ENCODE results near the gene TPPP3. TPM values are rescaled to one million over a fixed set of nuclear protein-coding genes. Genes with fewer than 3 reads are reported as not detected.
A peak's percentile ranks its signal among the peaks of the same experiment; 100 is the strongest.
"Not testable (repeated sequence)": the region's sequence is repeated elsewhere in the genome, so short reads cannot be mapped to it uniquely, and the experiment has no call there.

Gene TPPP3
- total RNA-seq, 4 donors from 2014 or later, result 32.0 to 116 (median 41.3) TPM

DNA sequence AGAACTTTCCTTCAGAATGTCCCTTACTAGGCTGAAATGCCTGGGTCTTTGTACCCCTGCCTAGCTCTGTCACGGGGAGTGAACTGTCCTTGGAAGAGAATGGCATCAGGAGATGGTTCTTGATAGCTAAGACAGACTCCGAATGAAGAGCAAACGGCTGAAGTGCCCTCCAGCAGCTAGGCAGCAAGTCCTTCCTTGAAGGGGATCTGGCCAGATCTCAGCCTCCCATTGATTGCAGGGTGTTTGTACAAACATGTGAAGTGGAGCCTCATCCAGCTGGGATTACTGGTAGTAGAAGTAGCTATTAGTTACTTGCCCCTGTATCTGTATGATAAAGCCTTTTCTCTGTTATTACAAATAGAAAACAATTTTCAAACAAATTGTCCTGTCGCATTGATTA is 35.7 kb downstream of the TPPP3 start:
- 81% methylated on average over 3 of the region's 4 CpGs for WGBS
- intact Hi-C loops (cut with DNase I), result no loop called here

DNA sequence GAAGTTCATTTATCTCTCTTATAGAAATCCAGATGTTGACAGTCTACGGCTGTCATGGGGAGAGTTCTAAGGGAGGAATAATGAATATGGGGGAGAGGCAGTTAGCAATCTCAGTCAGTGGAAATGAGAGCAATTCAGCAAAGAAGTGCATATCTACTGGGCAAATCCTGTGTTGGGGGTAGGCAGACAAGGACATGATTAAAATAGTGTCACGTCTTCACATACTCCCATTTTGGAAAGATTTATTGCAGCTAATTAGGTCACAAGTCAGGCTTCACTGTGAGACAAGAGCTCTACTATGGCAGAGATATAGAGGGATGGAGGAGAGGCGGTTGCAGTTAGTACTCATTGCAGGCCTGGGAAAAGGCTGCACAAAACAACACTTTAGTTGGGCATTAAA is 36.9 kb downstream of the TPPP3 start:
- WGBS, result 77% methylated on average over 3 of the region's 3 CpGs
- no peaks in the 10 kb centered on the region for H3K36me3 ChIP-seq
- H3K27ac ChIP-seq (replicated peaks in 1 of 4), result no peak overlapping the region
- intact Hi-C loops (cut with DNase I), result no loop called here
- no peaks in the 10 kb centered on the region for H3K4me1 ChIP-seq
- no peaks in the 10 kb centered on the region for H3K9me3 ChIP-seq
- TF ChIP-seq, protein P1, sequence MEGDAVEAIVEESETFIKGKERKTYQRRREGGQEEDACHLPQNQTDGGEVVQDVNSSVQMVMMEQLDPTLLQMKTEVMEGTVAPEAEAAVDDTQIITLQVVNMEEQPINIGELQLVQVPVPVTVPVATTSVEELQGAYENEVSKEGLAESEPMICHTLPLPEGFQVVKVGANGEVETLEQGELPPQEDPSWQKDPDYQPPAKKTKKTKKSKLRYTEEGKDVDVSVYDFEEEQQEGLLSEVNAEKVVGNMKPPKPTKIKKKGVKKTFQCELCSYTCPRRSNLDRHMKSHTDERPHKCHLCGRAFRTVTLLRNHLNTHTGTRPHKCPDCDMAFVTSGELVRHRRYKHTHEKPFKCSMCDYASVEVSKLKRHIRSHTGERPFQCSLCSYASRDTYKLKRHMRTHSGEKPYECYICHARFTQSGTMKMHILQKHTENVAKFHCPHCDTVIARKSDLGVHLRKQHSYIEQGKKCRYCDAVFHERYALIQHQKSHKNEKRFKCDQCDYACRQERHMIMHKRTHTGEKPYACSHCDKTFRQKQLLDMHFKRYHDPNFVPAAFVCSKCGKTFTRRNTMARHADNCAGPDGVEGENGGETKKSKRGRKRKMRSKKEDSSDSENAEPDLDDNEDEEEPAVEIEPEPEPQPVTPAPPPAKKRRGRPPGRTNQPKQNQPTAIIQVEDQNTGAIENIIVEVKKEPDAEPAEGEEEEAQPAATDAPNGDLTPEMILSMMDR (IDR thresholded peaks at IDR 0.05), result no peak
- TF ChIP-seq POLR2A (IDR thresholded peaks at IDR 0.05; ENCODE audit: low read depth), result no peak
- no peak for TF ChIP-seq EP300 (IDR thresholded peaks at IDR 0.05)
- no peak for TF ChIP-seq POLR2AphosphoS5 (IDR thresholded peaks at IDR 0.05)
- no peak overlapping the region for H3K4me3 ChIP-seq
- DNase-seq (ENCODE audit: extremely low spot score), result peak; percentile 0
- H3K27me3 ChIP-seq, result no peaks in the 10 kb centered on the region

More for the DNA sequence above, 35.7 kb downstream of the TPPP3 start:
- TF ChIP-seq POLR2A (IDR thresholded peaks at IDR 0.05; ENCODE audit: low read depth), result no peak
- TF ChIP-seq, protein P1 (IDR thresholded peaks at IDR 0.05), result no peak
- TF ChIP-seq POLR2AphosphoS5 (IDR thresholded peaks at IDR 0.05), result no peak
- no peak for TF ChIP-seq EP300 (IDR thresholded peaks at IDR 0.05)
- Histone ChIP-seq H3K4me3 (no peak overlapping the region), H3K36me3 (no peaks in the 10 kb centered on the region), H3K4me1 (no peaks in the 10 kb centered on the region), H3K27ac (replicated peaks in 1 of 4) (no peak overlapping the region), H3K27me3 (no peaks in the 10 kb centered on the region), H3K9me3 (no peaks in the 10 kb centered on the region)
- DNase-seq (ENCODE audit: extremely low spot score), result peak; percentile 74

DNA sequence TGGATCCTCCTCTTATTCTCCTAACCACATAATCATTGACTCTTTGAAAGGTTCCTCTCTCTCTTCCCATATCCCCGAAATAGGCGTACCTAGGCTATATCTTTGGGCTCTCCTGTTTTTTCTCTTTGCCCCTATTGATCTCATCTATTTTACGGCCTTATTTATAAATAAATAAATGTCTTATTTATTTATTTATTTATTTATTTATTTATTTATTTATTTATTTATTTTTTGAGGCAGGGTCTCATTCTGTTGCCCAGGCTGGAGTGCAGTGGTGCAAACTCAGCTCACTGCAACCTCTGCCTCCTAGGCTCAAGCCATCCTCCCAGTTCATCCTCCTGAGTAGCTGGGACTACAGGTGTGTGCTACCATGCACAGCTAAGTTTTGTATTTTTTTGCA is 40.8 kb downstream of the TPPP3 start:
- 97% methylated on average over 3 of the region's 3 CpGs for WGBS
- H3K9me3 ChIP-seq; H3K36me3 ChIP-seq; H3K4me3 ChIP-seq; H3K27me3 ChIP-seq; H3K27ac ChIP-seq (replicated peaks in 1 of 4); intact Hi-C loops (cut with DNase I); H3K4me1 ChIP-seq: not testable (repeated sequence)
- DNase-seq (ENCODE audit: extremely low spot score), result peak; percentile 50

DNA sequence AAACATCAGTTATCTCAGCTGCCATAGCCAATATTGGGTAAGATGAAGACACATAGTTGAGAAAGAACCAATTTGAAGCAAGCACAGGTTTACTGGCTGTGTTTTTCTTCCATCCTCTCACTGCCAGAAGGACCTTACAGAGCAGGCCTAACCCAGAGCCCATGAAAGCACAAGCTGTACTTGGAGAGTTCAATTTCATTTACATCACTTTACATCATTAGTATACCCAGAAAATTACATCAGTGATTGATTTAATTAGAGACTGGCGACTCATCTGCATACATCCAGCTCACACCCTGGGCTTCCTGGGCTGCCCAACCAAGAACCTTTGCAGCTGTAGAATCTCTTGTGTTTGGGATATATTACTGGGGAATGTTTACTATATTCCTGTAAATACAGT is 43.0 kb downstream of the TPPP3 start:
- intact Hi-C loops (cut with DNase I), result no loop called here
- H3K4me3 ChIP-seq, result no peak overlapping the region
- 78% methylated on average over 1 of the region's 1 CpG for WGBS
- H3K27me3 ChIP-seq, result no peaks in the 10 kb centered on the region
- H3K36me3 ChIP-seq, result no peaks in the 10 kb centered on the region
- H3K27ac ChIP-seq (replicated peaks in 1 of 4), result no peak overlapping the region
- H3K4me1 ChIP-seq, result no peaks in the 10 kb centered on the region
- no peak for TF ChIP-seq POLR2AphosphoS5 (IDR thresholded peaks at IDR 0.05)
- TF ChIP-seq, protein P1 (IDR thresholded peaks at IDR 0.05), result no peak
- no peak for TF ChIP-seq POLR2A (IDR thresholded peaks at IDR 0.05; ENCODE audit: low read depth)
- no peak for TF ChIP-seq EP300 (IDR thresholded peaks at IDR 0.05)
- H3K9me3 ChIP-seq, result no peaks in the 10 kb centered on the region
- DNase-seq (ENCODE audit: extremely low spot score), result peak; percentile 29

DNA sequence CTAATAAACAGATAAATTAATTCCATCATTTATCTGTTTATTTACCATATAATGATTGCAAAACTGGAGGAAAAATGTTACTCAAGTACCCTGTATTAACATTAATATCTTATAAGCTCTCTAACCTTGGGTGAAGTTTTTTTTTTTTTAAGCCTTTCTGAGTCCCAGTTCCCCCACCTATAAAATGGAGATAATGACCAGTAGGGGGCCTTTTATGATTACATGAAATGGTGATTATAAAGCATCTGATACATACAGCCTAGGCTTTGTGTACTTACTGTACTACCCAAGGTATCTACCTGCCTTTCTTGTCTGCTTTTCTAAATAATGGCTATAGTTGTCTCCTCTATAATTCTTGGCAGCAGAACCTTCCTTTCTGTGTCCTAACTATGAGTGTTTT is 44.1 kb downstream of the TPPP3 start:
- no peak overlapping the region for H3K4me3 ChIP-seq
- H3K4me1 ChIP-seq, result no peaks in the 10 kb centered on the region
- TF ChIP-seq, protein P1 (IDR thresholded peaks at IDR 0.05), result peak; percentile 12 to 37 (median 25)
- no peak for TF ChIP-seq EP300 (IDR thresholded peaks at IDR 0.05)
- TF ChIP-seq POLR2AphosphoS5 (IDR thresholded peaks at IDR 0.05), result no peak
- no peak for TF ChIP-seq POLR2A (IDR thresholded peaks at IDR 0.05; ENCODE audit: low read depth)
- intact Hi-C loops (cut with DNase I), result no loop called here
- DNase-seq (ENCODE audit: extremely low spot score), result no peak
- H3K9me3 ChIP-seq, result no peaks in the 10 kb centered on the region
- H3K27ac ChIP-seq (replicated peaks in 1 of 4), result no peak overlapping the region
- H3K36me3 ChIP-seq, result no peaks in the 10 kb centered on the region
- no peaks in the 10 kb centered on the region for H3K27me3 ChIP-seq

All from esophagus muscularis mucosa (tissue), 4 donors.